KG1 (cell line): ENCODE data around the gene SLC30A9.

Experiments used
- DNase-seq: peaks from one replicate; lab custom pipeline; 2025; lab: John Stamatoyannopoulos, UW

SLC30A9 gene

GRCh38 chr4:41999321-41999720, 9.0 kb downstream of the SLC30A9 start:
- DNase-seq = no peak

DNA sequence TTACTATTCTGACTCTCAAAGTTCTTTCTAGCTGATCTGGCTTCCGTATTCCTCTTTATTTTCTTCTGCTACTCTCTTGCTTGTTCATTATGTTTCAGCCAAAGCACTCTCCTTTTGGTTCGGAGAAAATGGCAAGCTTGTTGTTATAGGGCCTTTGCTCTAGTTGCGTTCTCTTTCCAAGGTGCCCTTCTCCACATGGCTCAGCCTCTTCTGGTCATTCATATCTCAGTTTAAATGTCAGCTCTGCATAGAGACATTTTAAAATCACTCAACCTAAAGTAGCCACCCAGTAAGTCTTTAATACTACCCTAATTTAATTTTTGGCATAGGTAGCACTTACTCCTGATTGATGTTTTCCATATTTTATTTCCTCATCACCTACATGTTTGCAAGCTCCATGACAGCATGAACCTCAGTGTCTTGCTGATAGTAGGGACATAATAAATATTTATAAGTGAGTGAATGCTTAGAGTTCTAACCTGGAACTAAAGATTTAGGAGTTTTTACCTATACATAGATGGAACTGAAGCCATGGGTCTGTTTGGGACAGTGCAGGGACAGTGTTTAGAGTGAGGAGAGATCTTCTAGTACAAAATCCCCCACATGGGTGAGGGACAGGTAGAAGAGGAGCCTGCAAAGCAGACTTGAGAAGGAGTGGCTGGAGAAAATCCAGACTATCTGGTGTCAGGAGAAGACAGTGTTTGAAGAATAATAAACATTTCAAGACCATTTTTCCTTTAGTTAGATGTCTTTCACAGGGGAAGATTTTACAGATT, 17.9 kb downstream of the SLC30A9 start:
- DNase-seq = no peak

GRCh38 chr4:42015438-42015837, 25.1 kb downstream of the SLC30A9 start:
- DNase-seq = no peak

DNA sequence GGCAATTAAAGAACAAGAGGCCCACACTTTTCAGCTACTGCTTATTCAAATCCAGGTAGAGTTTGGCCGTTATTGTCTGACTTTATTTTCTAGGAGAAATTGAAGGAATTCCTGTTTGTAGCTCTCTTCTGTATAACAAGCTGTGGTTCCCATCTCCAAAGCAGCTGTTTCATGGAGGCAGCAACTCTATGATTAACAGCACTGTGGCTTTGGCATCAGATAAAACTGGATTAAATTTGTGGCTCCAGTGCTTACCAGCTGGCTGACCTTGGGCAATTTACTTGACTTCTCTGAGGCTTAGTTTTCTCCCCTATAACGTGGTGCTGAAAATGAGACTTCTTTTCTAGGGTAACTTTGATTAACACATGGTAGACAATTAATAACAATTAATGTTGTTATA, 28.1 kb downstream of the SLC30A9 start:
- DNase-seq = no peak

DNA sequence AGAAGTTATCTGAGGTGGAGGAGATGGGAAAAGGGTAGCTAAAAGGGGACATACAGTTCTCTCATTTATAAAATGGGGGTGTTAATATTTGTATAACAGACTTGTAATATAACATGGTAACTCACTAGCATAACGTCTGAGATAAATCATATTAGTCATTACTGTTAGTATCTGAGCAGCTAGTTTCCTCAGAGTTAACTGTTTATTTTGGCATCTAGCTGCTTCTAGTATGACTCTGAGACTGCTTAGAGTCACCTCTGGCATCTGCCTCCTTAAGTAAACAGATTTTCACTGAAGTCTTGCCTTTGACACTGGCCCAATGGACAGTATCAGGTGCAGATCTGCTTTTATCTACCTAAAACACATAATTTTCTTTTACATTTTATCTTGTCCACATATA, 58.1 kb downstream of the SLC30A9 start:
- no peak for DNase-seq

DNA sequence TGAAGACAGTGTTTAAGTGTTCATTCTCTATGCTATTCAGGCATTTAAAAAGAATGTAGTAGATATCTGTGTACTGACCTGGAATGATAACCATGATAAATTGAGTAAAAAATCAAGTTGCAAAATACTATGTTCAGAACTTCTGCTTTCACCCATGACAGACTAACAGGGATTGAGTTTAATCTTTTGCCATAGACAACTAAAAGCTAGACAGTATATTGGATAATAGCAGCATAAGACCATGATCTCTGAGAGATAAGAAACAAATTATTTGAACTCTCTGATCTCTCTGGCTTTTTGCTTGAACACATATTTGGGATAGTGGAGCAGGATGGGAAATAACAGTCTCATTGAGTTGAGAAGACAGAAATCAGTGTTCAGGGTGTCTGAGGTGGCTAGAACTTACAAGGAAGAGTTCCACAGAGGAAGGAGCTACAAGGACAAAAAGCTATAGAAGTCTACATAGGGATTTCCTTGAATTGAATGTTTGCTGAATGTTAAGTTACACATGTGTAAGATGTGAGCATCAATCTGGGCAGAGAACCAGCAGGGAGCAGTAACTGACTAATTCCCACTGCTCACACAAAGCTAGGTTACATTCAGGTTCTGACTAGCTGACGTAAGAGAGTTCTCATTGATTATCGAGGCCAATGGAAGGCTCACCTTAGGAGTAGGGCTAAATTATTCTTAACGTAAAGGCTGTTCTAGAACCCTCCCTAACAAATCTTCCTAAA, 60.4 kb downstream of the SLC30A9 start:
- no peak for DNase-seq

DNA sequence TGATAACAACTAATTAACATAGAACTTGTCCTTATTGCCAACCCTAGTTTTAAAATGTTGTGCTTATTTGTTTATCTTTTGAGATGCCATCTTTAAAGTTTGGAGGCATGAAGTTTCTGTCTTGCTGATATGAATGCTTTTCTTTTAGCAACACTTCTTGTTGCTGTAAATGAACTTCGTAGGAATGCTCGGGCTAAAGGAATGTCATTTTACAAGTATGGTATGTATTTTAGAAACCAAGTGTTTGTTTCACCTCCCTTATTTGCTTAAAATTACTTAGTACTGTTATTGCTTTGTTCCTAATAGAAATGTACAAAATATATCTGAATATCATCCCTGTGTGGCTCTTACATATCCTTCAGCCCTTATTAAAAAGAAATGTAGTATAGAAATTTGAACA, 76.1 kb downstream of the SLC30A9 start:
- DNase-seq = no peak

GRCh38 chr4:42067264-42067663, 76.9 kb downstream of the SLC30A9 start:
- no peak for DNase-seq

DNA sequence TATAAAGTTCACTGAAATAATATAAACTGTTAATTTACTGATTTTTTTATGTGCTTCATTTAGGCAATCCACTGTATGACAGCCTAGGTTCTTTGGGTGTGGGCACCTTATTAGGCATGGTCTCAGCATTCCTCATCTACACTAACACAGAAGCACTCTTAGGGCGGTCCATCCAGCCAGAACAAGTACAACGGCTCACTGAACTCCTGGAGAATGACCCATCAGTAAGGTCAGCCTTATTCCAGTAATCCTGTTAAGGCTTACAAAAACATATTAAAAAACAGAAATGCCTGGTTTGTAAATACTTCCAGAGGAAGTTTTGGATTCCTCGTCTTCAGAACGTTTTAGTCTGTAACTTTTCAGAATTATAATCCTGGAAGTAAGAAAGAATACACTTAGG, 80.1 kb downstream of the SLC30A9 start:
- no peak for DNase-seq

- DNase-seq = no peak
Observed at GRCh38 chr4:42074294-42074693, 84.0 kb downstream of the SLC30A9 start.

GRCh38 chr4:42078184-42078801, 88.0 kb downstream of the SLC30A9 start:
- no peak for DNase-seq

GRCh38 chr4:42080306-42080705, 90.0 kb downstream of the SLC30A9 start:
- no peak for DNase-seq

- DNase-seq = no peak
Observed at GRCh38 chr4:42083816-42084215, 93.5 kb downstream of the SLC30A9 start.

GRCh38 chr4:42088386-42088785, 98.1 kb downstream of the SLC30A9 start:
- DNase-seq = no peak

DNA sequence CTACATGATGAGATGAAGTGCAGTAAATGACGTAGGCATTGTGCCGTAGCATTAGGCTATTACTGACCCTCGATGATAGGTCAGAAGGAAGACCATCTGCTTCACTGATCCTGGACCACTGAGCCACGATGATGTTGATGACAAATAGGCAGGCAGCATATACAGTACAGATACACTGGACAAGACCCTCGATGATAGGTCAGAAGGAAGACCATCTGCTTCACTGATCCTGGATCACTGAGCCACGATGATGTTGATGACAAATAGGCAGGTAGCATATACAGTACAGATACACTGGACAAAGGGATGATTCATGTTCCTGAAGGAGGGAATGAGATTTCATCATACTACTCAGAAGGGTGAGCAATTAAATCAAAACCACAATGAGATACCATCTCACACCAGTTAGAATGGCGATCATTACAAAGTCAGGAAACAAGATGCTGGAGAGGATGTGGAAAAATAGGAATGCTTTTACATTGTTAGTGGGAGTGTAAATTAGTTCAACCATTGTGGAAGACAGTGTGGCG, 111.2 kb downstream of the SLC30A9 start:
- DNase-seq = no peak

DNA sequence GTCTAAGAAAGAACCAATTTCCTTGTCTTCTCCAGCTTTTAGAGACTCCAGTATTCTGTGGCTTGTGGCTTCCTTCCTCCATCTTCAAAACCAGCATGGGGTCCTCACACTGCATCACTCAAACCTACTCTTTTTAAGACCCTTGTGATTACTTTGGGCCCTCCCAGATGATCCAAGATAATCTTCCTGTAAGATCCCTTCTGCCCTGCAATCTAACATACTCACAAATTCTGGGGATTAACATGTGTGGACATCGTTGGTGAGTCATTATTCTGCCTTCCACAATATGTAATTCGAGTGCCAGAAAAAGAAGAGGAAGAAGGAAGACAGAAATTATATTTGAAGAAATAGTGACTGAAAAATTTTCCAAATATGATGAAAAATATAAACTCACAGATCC, 114.2 kb downstream of the SLC30A9 start:
- DNase-seq = no peak

GRCh38 chr4:42112846-42113245, 122.5 kb downstream of the SLC30A9 start:
- DNase-seq = no peak

GRCh38 chr4:42119886-42120285, 129.6 kb downstream of the SLC30A9 start:
- no peak for DNase-seq

DNA sequence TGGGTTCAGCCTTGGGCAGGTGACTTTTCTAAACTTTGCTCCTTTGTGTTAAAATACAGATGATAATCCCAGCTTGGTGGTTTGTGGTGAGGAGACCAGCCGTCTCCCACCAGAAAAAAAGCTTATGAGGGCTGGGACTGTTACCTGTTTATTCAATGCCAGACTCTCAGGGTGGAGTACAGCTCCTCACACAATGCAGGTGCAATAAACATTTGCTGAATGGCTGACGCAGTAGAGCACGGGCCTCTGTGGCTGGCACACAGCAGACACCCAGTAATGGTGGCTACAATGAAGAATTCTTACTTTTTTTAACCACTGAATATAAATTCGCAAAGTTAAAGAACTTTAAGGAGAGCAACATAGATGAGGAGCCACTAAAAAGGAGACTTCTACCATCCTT, 131.9 kb downstream of the SLC30A9 start:
- no peak for DNase-seq

GRCh38 chr4:42123071-42123644, 132.8 kb downstream of the SLC30A9 start:
- DNase-seq = no peak

- DNase-seq = no peak
Observed at GRCh38 chr4:42132099-42132498, 141.8 kb downstream of the SLC30A9 start.

DNA sequence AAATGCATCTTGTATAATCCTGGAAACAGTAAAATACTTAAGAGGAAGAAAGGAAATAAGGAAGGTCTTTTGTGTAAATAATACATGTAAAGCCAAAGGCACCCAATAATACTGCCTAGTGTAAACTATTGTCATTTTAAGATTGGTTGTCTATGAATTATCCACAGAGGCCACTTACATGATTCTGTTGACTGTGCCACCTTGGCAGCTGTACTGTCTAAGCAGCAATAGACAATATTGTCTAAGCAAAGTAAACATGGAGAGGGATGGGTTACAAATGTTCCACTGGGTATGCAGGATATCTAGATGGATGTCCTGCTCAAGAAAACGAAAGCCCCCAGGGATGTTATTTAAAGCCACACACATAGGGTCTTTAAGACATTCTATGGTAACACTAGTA, 142.7 kb downstream of the SLC30A9 start:
- DNase-seq = no peak

DNA sequence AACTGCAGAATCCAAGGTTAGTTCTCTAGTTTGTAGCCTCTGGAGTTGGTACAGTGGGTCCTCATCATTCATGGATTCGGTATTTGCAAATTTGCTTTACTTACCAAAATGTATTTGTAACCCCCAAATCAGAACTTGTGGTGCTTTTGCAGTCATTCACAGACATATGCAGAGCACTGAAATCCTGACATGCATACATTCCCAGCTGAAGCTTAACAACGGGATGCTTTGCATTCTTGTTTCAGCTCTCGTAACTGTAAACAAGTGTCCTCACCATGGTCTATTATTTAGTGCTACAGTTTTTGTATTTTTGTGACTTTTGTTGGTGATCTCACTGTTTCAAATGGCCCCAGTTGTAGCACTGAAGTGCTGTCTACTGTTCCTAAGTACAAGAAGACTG, 146.0 kb downstream of the SLC30A9 start:
- no peak for DNase-seq
